ENCODE measurements around the gene NMT2. TPM values are rescaled to one million over a fixed set of nuclear protein-coding genes. Genes with fewer than 3 reads are reported as not detected.
"Not testable (repeated sequence)": the region's sequence is repeated elsewhere in the genome, so short reads cannot be mapped to it uniquely, and the experiment has no call there.

Gene NMT2
- 102 and 105 TPM in 2 replicates for total RNA-seq (2014; rRNA removed; shearing (Covaris generic))

- peak; percentile 65 for DNase-seq (ENCODE audit: low spot score)
Measured at GRCh38 chr10:15168291-15168785, at the start of gene NMT2. Gene NMT2 (minus strand): TSS chr10:15168693. CDS start chr10:15168612, 81 bp downstream.

- DNase-seq (ENCODE audit: low spot score), result no peak
Measured at GRCh38 chr10:15216700-15217099, 48.2 kb upstream of the NMT2 start.

DNA sequence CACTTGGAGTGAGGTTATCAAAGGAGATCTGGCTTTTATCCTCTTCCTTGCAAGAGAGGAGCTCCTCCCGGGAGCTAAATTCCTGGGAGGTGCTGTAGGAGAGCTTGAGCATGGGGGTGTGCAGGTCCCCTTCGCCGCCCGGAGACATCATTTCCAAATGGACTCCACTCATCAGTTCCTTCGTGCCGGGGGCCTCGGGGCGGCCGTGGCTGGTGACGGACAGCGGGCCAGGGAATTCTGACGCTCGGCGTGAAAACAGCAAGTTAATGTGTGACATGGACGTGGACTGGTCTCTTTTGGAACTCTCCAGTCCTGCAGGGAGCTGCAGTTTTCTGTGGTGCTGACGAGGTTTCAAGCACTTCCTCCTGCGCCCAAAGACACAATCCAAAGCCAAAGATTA lies 45.7 kb upstream of the NMT2 start:
- DNase-seq (ENCODE audit: low spot score), result no peak

DNA sequence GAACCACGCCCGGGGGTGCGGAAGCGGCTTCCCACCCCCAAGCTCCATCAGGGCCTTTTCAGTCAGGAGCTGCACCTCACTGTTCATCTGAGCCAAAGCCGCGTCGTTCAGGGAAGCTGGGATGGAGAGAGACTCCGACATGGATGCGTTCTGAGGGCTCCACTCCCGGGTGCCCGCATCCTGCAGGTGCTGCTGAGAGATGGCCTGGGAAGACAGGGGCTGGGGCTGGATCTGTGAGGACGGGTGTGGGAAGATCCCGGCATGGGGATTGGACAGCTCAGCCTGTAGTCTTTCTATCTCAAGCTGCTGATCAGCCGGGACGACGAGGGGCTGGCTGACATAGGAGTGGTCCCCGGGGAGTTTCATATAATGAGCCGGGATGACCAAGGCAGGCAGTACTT lies 45.0 kb upstream of the NMT2 start:
- no peak for DNase-seq (ENCODE audit: low spot score)

DNA sequence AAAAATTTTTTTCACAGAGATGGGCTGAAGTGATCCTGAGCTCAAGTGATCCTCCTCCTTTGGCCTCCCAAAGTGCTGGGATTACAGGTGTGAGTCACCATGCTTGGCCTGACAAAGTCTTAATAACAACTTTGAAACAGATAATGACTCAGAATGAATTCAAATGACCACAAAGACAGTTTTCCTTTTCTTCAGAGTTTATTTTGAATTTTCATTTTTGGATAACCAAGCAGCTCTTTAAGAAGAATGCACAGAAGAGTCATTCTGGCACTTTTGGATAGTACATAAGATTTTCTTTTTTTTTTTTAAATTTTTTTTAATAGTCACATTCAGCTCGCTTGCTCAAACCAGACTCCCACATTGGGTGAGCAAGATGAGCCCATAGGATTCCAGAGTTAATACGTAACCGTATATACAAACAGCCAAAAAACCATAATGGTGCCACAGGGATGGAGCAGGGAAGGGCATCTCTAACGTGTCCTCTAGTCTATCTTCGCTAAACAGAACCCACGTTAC lies 43.0 kb upstream of the NMT2 start:
- peak; percentile 85 for DNase-seq (ENCODE audit: low spot score)

DNA sequence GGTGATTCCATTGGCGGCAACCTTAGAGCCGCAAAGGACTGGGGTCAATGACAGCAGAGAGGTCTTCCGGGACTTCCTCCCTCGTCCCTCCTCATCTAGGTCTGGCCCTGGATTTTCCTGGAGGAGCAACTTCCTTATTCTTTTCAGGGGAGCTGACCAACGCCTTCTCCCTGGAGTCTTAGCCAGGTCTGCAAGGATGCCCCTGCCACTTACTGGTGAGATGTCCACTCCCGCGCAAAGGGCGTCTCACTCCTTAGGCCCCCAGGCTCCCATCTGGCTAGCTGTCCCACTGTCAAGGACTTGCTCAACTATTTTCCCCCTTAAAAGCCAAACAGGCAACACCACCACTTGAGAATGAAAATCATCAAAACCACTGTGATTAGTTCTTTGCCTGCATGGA lies 42.0 kb upstream of the NMT2 start:
- DNase-seq (ENCODE audit: low spot score), result no peak

GRCh38 chr10:15209827-15210509 lies 41.5 kb upstream of the NMT2 start:
- peak; percentile 71 for DNase-seq (ENCODE audit: low spot score)

- no peak for DNase-seq (ENCODE audit: low spot score)
Measured at GRCh38 chr10:15208221-15208620, 39.7 kb upstream of the NMT2 start.

DNA sequence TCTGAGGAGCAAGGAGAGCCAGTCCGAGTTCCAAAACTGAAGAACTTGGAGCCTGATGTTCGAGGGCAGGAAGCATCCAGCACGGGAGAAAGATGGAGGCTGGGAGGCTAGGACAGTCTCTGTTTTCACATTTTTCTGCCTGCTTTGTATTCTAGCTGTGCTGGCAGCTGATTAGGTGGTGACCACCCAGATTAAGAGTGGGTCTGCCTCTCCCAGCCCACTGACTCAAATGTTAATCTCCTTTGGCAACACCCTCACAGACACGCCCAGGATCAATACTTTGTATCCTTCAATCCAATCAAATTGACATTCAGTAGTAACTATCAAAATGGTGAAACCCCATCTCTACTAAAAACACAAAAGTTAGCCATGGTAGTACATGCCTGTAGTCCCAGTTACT lies 38.9 kb upstream of the NMT2 start:
- not testable (repeated sequence) for DNase-seq (ENCODE audit: low spot score)

GRCh38 chr10:15202639-15203038 lies 34.1 kb upstream of the NMT2 start:
- DNase-seq (ENCODE audit: low spot score), result no peak

GRCh38 chr10:15202301-15202621 lies 33.8 kb upstream of the NMT2 start:
- DNase-seq (ENCODE audit: low spot score), result not testable (repeated sequence)

GRCh38 chr10:15201589-15202300 lies 33.3 kb upstream of the NMT2 start:
- DNase-seq (ENCODE audit: low spot score), result peak; percentile 84

GRCh38 chr10:15200626-15201025 lies 32.1 kb upstream of the NMT2 start:
- peak; percentile 96 for DNase-seq (ENCODE audit: low spot score)

- DNase-seq (ENCODE audit: low spot score), result no peak
Measured at GRCh38 chr10:15197911-15198310, 29.4 kb upstream of the NMT2 start.

- DNase-seq (ENCODE audit: low spot score), result peak; percentile 79
Measured at GRCh38 chr10:15197276-15197675, 28.8 kb upstream of the NMT2 start.

- no peak for DNase-seq (ENCODE audit: low spot score)
Measured at GRCh38 chr10:15196021-15196834, 27.7 kb upstream of the NMT2 start.

GRCh38 chr10:15189133-15189885 lies 20.8 kb upstream of the NMT2 start:
- no peak for DNase-seq (ENCODE audit: low spot score)

GRCh38 chr10:15188603-15189002 lies 20.1 kb upstream of the NMT2 start:
- no peak for DNase-seq (ENCODE audit: low spot score)

GRCh38 chr10:15183689-15184481 lies 15.4 kb upstream of the NMT2 start:
- no peak for DNase-seq (ENCODE audit: low spot score)

DNA sequence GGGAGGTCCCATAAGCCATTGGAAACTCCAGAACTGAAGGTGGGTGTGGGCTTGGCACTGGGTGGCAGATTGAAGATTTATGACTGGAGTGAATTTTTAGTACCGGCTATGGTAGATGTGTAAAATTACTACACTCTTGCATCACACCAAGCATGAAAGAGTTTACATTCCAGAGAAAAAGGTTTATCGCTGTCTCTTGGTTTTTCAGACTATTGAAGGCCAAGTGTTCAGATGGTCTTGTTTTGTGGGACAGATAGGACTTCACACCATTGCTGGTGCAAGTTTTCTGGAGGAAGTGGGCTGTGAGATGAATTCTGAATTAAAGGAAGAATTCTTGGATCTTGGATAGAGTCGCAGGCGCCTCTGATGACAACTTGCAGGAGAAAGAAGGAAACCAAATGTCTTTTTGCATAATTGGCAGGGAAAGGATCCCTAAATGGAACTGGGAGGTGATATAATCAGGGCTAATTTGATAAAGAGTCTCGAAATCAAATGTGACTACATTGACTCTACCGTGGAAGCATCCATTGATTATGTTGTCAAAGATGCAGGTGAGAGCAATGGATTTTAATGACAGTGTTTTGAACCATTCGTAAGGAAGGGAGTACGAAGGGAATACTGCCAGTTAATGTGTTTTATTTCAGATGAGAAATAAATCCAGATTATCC lies 14.2 kb upstream of the NMT2 start:
- DNase-seq (ENCODE audit: low spot score), result peak; percentile 61
